ENCODE measurements around the gene PSME2. TPM values are rescaled to one million over a fixed set of nuclear protein-coding genes. Genes with fewer than 3 reads are reported as not detected.
A peak's percentile ranks its signal among the peaks of the same experiment; 100 is the strongest.

PSME2 gene
- total RNA-seq, 4 donors from 2014 or later: 59.5 to 69.8 (median 68.5) TPM

- intact Hi-C loops (cut with DNase I; ENCODE audit: low total_unique reads) (no loop called here), in situ Hi-C loops (cut with MboI; ENCODE audit: low pct_ligation_motif_present in 1 of 4, low pct_unique_long_range_greater_than_20kb in 1 of 4, low sequenced_read_pairs in 3 of 4) (no loop called here)
- peaks cover 0 to 58% (median 24%) of the 10 kb centered on the region in 4 donors for H3K36me3 ChIP-seq
These were observed 14.1 kb upstream of the PSME2 start for GRCh38 chr14:24160499-24160849.

GRCh38 chr14:24159777-24160498 is 13.5 kb upstream of the PSME2 start:
- peaks cover 22 to 32% (median 24%) of the 10 kb centered on the region in 4 donors for H3K4me1 ChIP-seq
- peaks cover 0 to 60% (median 26%) of the 10 kb centered on the region in 4 donors for H3K36me3 ChIP-seq
- TF ChIP-seq POLR2A (IDR thresholded peaks at IDR 0.05): no peak
- TF ChIP-seq POLR2AphosphoS5 (IDR thresholded peaks at IDR 0.05): no peak
- no peak for TF ChIP-seq EP300 (IDR thresholded peaks at IDR 0.05; ENCODE audit: low read depth)
- TF ChIP-seq CTCF (IDR thresholded peaks at IDR 0.05): no peak
- intact Hi-C loops (cut with DNase I; ENCODE audit: low total_unique reads) (loop anchor here (10.0 kb wide), 1 partner anchor 55 kb away; no protein-coding TSS in a partner anchor), in situ Hi-C loops (cut with MboI; ENCODE audit: low pct_ligation_motif_present in 1 of 4, low pct_unique_long_range_greater_than_20kb in 1 of 4, low sequenced_read_pairs in 3 of 4) (no loop called here)
- H3K27ac ChIP-seq: peak overlapping the region; percentile 91 to 95 (median 94)
- no peaks in the 10 kb centered on the region for H3K9me3 ChIP-seq
- H3K4me3 ChIP-seq: no peak overlapping the region
- 90 to 100% methylated on average over 1 to 11 of the region's 11 CpGs for WGBS, 2 donors (ENCODE audit: low coverage in 1 of 2)
- DNase-seq: no peak
- H3K27me3 ChIP-seq: no peaks in the 10 kb centered on the region

More at GRCh38 chr14:24160499-24160849, 14.1 kb upstream of the PSME2 start:
- Histone ChIP-seq H3K27ac (peak overlapping the region; percentile 91 to 95 (median 94)), H3K4me3 (no peak overlapping the region), H3K4me1 (peaks cover 22 to 32% (median 24%) of the 10 kb centered on the region in 4 donors), H3K27me3 (no peaks in the 10 kb centered on the region), H3K9me3 (no peaks in the 10 kb centered on the region)
- 99% methylated on average over 4 of the region's 4 CpGs; no CpG with 5 or more reads in 1 of the 2 donors for WGBS, 2 donors (ENCODE audit: low coverage in 1 of 2)
- TF ChIP-seq POLR2A (IDR thresholded peaks at IDR 0.05): no peak
- DNase-seq: no peak

GRCh38 chr14:24157331-24157730 is 10.9 kb upstream of the PSME2 start:
- no peak overlapping the region for H3K27ac ChIP-seq
- no peak for DNase-seq
- H3K4me1 ChIP-seq: peaks cover 8 to 15% (median 13%) of the 10 kb centered on the region in 4 donors
- TF ChIP-seq POLR2AphosphoS5 (IDR thresholded peaks at IDR 0.05) (no peak), CTCF (IDR thresholded peaks at IDR 0.05) (no peak), POLR2A (IDR thresholded peaks at IDR 0.05) (no peak), EP300 (IDR thresholded peaks at IDR 0.05; ENCODE audit: low read depth) (no peak)
- in situ Hi-C loops (cut with MboI; ENCODE audit: low pct_ligation_motif_present in 1 of 4, low pct_unique_long_range_greater_than_20kb in 1 of 4, low sequenced_read_pairs in 3 of 4) (no loop called here), intact Hi-C loops (cut with DNase I; ENCODE audit: low total_unique reads) (loop anchor here (10.0 kb wide), 1 partner anchor 53 kb away; no protein-coding TSS in a partner anchor)
- no peaks in the 10 kb centered on the region for H3K9me3 ChIP-seq
- WGBS, 2 donors (ENCODE audit: low coverage in 1 of 2): 92% methylated on average over 12 of the region's 12 CpGs; no CpG with 5 or more reads in 1 of the 2 donors
- peaks cover 0 to 52% (median 25%) of the 10 kb centered on the region in 4 donors for H3K36me3 ChIP-seq
- H3K27me3 ChIP-seq: no peaks in the 10 kb centered on the region
- no peak overlapping the region for H3K4me3 ChIP-seq

DNA sequence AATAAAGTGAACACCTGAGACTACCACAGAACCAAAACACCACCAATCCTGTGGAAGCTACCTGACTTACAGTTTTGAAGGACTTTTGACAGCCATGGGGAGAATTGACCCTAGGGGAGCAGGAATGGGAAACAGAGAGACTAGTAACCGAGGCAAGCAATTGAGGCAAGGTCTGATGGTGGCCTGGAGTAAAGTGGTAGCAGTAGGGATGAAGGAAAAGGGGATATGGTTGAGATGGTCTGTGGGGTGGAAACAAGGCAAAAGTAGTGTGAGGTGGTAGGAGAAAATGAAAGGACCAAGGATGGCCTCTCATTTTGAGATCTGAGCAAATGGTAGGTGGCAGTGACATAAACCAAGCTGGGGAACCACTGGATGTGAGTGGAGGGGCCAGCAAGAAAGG is 10.4 kb upstream of the PSME2 start:
- 84 to 100% methylated on average over 1 of the region's 1 CpG for WGBS, 2 donors (ENCODE audit: low coverage in 1 of 2)
- no peak overlapping the region for H3K4me3 ChIP-seq
- no peaks in the 10 kb centered on the region for H3K9me3 ChIP-seq
- TF ChIP-seq POLR2AphosphoS5 (IDR thresholded peaks at IDR 0.05): no peak
- TF ChIP-seq EP300 (IDR thresholded peaks at IDR 0.05; ENCODE audit: low read depth): no peak
- H3K27ac ChIP-seq: no peak overlapping the region
- in situ Hi-C loops (cut with MboI; ENCODE audit: low pct_ligation_motif_present in 1 of 4, low pct_unique_long_range_greater_than_20kb in 1 of 4, low sequenced_read_pairs in 3 of 4) (no loop called here), intact Hi-C loops (cut with DNase I; ENCODE audit: low total_unique reads) (loop anchor here (10.0 kb wide), 1 partner anchor 52 kb away; no protein-coding TSS in a partner anchor)
- DNase-seq: no peak
- H3K4me1 ChIP-seq: peaks cover 5 to 10% (median 9%) of the 10 kb centered on the region in 4 donors
- no peaks in the 10 kb centered on the region for H3K27me3 ChIP-seq
- peaks cover 0 to 55% (median 27%) of the 10 kb centered on the region in 4 donors for H3K36me3 ChIP-seq

- Histone ChIP-seq H3K4me3 (no peak overlapping the region), H3K9me3 (no peaks in the 10 kb centered on the region), H3K27ac (no peak overlapping the region), H3K4me1 (no peaks in the 10 kb centered on the region), H3K27me3 (no peaks in the 10 kb centered on the region), H3K36me3 (peaks cover 0 to 63% (median 33%) of the 10 kb centered on the region in 4 donors)
- WGBS, 2 donors (ENCODE audit: low coverage in 1 of 2): 98% methylated on average over 10 of the region's 10 CpGs; no CpG with 5 or more reads in 1 of the 2 donors
- intact Hi-C loops (cut with DNase I; ENCODE audit: low total_unique reads): loop anchor here (10.0 kb wide), 1 partner anchor 50 kb away; no protein-coding TSS in a partner anchor
- no peak for DNase-seq
- no peak for TF ChIP-seq POLR2A (IDR thresholded peaks at IDR 0.05)
- no peak for TF ChIP-seq EP300 (IDR thresholded peaks at IDR 0.05; ENCODE audit: low read depth)
- no peak for TF ChIP-seq POLR2AphosphoS5 (IDR thresholded peaks at IDR 0.05)
- no peak for TF ChIP-seq CTCF (IDR thresholded peaks at IDR 0.05)
- in situ Hi-C loops (cut with MboI; ENCODE audit: low pct_ligation_motif_present in 1 of 4, low pct_unique_long_range_greater_than_20kb in 1 of 4, low sequenced_read_pairs in 3 of 4): no loop called here
These were observed 8.7 kb upstream of the PSME2 start for GRCh38 chr14:24155100-24155499.

Data from transverse colon (tissue), 4 donors.